ENCODE data around the gene IL24. TPM values are rescaled to one million over a fixed set of nuclear protein-coding genes. Genes with fewer than 3 reads are reported as not detected.

Gene IL24
- polyA plus RNA-seq, 1 donor: 0.48 TPM

DNA sequence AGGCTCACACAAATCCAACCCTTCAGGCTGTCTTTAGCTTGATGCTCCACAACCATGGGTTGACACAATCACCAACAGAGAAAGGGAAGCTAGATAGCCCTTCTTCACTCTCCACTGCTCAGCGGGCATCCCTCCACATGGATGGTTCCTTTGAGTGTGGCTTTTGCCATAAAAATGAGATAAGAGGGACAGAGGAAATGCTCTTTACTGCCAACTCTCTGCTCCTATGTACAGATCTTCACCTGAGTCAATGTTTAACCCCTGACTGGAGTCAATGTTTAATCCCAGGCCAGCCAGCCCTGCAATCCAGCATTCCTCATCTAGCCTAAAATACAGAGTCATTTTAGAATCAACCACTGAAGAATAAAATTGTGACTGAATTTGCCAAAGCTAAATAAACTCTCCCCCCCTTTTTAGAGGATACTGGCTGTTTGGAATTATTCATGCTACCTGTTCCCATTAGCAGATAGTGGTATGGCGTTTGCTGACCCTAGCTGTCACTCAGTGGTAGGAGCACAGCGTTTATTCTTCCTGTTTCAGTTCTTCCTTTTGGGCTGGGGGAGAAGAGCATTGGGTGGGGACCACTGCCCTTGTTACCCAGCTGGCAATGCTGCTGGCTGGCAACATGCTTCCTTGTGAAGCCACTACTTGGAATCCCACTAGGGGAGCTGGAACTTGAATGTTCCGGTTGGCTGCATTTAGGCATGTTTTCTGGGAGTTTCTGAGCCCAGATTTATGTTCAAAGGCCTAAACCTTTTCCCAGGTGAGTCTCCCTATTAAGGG, 54.3 kb downstream of the IL24 start:
- Histone ChIP-seq H3K4me1 (ENCODE audit: control insufficient read depth, insufficient read depth, low read length) (peaks cover 64% of the 10 kb centered on the region), H3K4me3 (ENCODE audit: low read length) (no peak overlapping the region), H3K27me3 (ENCODE audit: control insufficient read depth, insufficient read depth, low read length) (no peaks in the 10 kb centered on the region), H3K9me3 (ENCODE audit: control insufficient read depth, low read depth, low read length) (no peaks in the 10 kb centered on the region), H3K27ac (ENCODE audit: low read length) (peak overlapping the region; percentile 80), H3K36me3 (ENCODE audit: control insufficient read depth, insufficient read depth, low read length) (no peaks in the 10 kb centered on the region)
- DNase-seq: peak in 1 of 2 donors; percentile 87
- WGBS (ENCODE audit: insufficient coverage, low lambda C conversion rate): no CpG with 5 or more reads among the region's 4 CpGs

DNA sequence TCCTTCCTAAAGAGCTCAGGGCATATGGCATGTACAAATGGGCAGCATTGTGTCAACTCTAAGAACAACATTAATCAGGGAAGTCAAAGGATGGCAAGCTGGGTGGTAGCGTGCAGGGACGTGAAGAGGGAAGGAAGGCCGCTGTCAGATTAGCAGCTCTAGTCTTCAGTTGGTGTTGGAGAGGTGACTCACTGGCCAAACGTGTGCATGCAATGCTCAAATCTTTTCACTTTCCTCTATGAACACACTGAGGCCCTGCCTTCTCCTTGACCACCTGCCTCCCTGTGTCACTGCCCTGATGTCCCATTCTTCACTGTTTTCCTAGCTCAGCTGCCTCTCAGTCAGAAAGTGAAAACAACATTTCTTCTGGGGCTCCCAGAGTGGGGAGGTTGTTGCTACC, 54.9 kb downstream of the IL24 start:
- peak in 1 of 2 donors; percentile 80 for DNase-seq
- Histone ChIP-seq H3K4me1 (ENCODE audit: control insufficient read depth, insufficient read depth, low read length) (peaks cover 65% of the 10 kb centered on the region), H3K27me3 (ENCODE audit: control insufficient read depth, insufficient read depth, low read length) (no peaks in the 10 kb centered on the region)

DNA sequence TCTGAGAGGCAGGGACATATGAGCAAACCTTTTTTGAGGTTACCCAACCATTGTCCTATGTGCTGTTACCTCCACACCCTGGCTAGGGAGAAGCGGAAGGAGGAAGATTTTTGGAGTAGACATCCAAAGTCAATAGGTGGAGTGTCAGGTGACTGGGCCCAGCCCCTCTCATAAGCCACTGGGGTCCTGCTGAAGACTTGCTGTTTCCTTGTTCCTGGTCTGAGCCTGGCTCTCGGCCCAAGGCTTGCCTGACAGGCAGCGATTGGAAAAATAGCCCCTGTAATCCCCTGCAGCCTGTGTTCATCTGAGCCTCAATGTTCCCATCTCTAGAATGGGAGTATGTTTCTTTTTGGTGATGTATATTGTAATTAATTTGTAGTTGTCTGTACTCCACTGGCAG, 55.9 kb downstream of the IL24 start:
- no peaks in the 10 kb centered on the region for H3K27me3 ChIP-seq (ENCODE audit: control insufficient read depth, insufficient read depth, low read length)
- H3K4me1 ChIP-seq (ENCODE audit: control insufficient read depth, insufficient read depth, low read length): peaks cover 71% of the 10 kb centered on the region
- no peaks in the 10 kb centered on the region for H3K36me3 ChIP-seq (ENCODE audit: control insufficient read depth, insufficient read depth, low read length)
- peak in 1 of 2 donors; percentile 46 for DNase-seq
- no peaks in the 10 kb centered on the region for H3K9me3 ChIP-seq (ENCODE audit: control insufficient read depth, low read depth, low read length)
- WGBS (ENCODE audit: insufficient coverage, low lambda C conversion rate): no CpG with 5 or more reads among the region's 3 CpGs
- peak overlapping the region; percentile 80 for H3K27ac ChIP-seq (ENCODE audit: low read length)
- no peak overlapping the region for H3K4me3 ChIP-seq (ENCODE audit: low read length)

More for the DNA sequence above, 54.9 kb downstream of the IL24 start:
- Histone ChIP-seq H3K27ac (ENCODE audit: low read length) (peak overlapping the region; percentile 80), H3K36me3 (ENCODE audit: control insufficient read depth, insufficient read depth, low read length) (no peaks in the 10 kb centered on the region), H3K9me3 (ENCODE audit: control insufficient read depth, low read depth, low read length) (no peaks in the 10 kb centered on the region), H3K4me3 (ENCODE audit: low read length) (no peak overlapping the region)
- WGBS (ENCODE audit: insufficient coverage, low lambda C conversion rate): 20% methylated on average over 1 of the region's 4 CpGs

DNA sequence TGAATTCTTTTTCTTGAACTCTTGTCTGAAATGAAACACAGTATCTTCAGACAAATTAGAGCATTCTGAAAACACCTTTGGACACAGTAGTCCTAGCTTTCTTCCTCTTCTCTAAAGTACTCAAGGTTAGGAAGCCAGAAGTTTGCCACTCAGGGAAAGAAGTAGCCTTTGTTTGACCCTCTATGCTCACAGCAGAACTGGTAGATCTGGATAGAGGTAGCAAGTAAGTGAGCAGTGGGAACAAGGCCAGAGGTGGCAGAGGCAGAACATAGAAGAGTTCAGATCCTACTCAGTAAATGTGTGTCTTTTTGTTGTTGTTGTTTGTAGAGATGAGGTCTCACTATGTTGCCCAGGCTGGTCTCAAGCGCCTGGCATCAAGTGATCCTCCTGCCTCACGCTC, 56.4 kb downstream of the IL24 start:
- peak overlapping the region; percentile 80 for H3K27ac ChIP-seq (ENCODE audit: low read length)

More for the DNA sequence above, 56.4 kb downstream of the IL24 start:
- Histone ChIP-seq H3K4me1 (ENCODE audit: control insufficient read depth, insufficient read depth, low read length) (peaks cover 71% of the 10 kb centered on the region), H3K27me3 (ENCODE audit: control insufficient read depth, insufficient read depth, low read length) (no peaks in the 10 kb centered on the region), H3K36me3 (ENCODE audit: control insufficient read depth, insufficient read depth, low read length) (no peaks in the 10 kb centered on the region), H3K9me3 (ENCODE audit: control insufficient read depth, low read depth, low read length) (no peaks in the 10 kb centered on the region), H3K4me3 (ENCODE audit: low read length) (no peak overlapping the region)
- WGBS (ENCODE audit: insufficient coverage, low lambda C conversion rate): no CpG with 5 or more reads among the region's 2 CpGs
- no peak for DNase-seq

Other genes with a start within 250 kb of the IL24 start
- 79.6 TPM for gene MAPKAPK2, start 212.5 kb upstream of the IL24 start, polyA plus RNA-seq
- not detected for gene IL19, start 126.7 kb upstream of the IL24 start, polyA plus RNA-seq
- gene IL10, start 124.9 kb upstream of the IL24 start, polyA plus RNA-seq: 0.91 TPM
- 0.06 TPM for gene IL20, start 31.8 kb upstream of the IL24 start, polyA plus RNA-seq
- gene FCMR, start 24.5 kb downstream of the IL24 start, polyA plus RNA-seq: 4.4 TPM
- gene PIGR, start 49.0 kb downstream of the IL24 start, polyA plus RNA-seq: 23.7 TPM
- 5.3 TPM for gene FCAMR, start 73.0 kb downstream of the IL24 start, polyA plus RNA-seq
- 45.7 TPM for gene C1orf116, start 135.3 kb downstream of the IL24 start, polyA plus RNA-seq
- gene YOD1, start 153.8 kb downstream of the IL24 start, polyA plus RNA-seq: 10.1 TPM
- 37.2 TPM for gene PFKFB2, start 155.8 kb downstream of the IL24 start, polyA plus RNA-seq
- 0.48 TPM for gene C4BPB, start 191.4 kb downstream of the IL24 start, polyA plus RNA-seq
- gene C4BPA, start 206.8 kb downstream of the IL24 start, polyA plus RNA-seq: 0.04 TPM

All from large intestine (tissue), 3 donors.